Suppressor macrophage treated with lipopolysaccharide for 4 hours (primary cell): Measurements from ENCODE around the gene DEPDC4.
"Not testable (repeated sequence)": the region's sequence is repeated elsewhere in the genome, so short reads cannot be mapped to it uniquely, and the experiment has no call there.

ENCODE experiments used
- DNase-seq: peaks from one replicate; pipeline ENCODE4 v3.0.0-alpha.2; 2020

DEPDC4 gene

DNA sequence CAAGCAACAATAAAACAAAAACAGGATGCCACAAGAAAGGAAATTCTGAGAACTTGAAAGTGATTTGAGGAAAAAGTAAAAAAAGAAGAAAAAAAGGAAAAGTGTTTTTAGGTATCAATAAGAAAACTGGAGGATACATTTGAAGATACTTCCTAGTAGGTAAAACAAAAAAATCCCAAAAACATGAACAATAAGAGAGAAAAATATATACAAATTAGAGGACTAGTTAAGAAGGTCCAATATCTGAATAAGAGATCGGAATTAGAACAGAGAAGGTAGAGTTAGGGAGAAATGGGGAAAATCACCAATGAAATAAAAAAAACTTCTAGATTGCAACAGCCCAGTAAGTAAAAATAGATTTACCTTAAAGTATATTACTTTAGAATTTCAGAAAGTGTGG, 8.8 kb downstream of the DEPDC4 start:
- no peak for DNase-seq

GRCh38 chr12:100254876-100255275, 12.0 kb downstream of the DEPDC4 start:
- no peak for DNase-seq

DNA sequence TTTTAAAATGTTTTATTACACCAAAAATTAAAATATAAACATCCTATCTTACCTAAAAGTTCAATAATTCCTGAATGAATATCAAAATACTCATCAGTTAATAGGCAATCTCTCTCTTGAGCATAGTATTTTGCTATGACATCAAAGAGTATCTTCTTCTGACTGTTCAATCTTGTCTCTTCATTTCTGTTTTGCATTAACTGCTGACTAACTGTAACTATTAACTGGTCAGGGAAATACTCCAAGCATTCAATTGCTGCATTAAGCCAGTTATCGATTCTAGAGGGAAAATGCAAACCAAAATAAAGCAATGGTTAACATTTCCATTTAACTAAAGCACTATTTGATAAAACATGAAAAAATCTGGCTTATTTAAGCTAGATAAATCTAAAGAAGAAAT, 13.4 kb downstream of the DEPDC4 start:
- DNase-seq: no peak

DNA sequence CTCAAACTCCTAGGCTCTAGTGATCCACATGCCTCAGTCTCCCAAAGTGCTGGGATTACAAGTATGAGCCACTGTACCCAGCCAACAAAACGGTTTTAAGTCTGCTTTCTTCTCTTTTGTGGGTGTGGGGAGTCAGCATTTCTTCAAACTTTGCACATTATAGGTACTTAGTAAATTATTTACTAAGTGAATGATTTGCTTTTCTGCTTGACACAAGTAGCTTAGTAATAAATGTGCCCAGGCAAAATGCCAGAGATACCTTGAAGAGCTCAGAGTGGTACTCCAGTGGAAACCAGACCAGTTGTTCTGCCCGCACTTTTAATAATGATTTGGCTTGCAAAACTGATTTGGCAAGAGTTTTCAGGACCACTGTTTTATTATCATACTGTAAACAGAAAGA, 15.0 kb downstream of the DEPDC4 start:
- DNase-seq: no peak

- DNase-seq: peak; percentile 16
Observed at GRCh38 chr12:100249941-100250340, 16.9 kb downstream of the DEPDC4 start.

- no peak for DNase-seq
Observed at GRCh38 chr12:100248886-100249285, 18.0 kb downstream of the DEPDC4 start.

DNA sequence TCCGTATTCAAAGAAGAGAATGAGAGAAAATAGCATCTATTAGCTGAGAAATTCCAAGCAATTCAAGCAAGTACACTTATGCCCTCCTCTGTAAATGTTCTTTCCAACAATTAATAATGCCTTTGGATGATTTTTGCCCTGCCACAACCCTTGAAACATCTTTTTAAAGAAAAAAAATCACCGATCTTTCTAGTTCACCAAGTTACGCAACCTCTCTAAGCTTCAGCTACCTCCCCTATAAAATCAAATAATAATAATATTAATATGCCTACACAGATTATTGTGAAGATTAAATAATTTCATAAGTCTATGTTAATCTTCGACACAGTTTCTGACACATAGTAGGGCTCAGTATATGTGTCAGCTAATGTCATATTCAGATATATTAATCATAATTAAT, 19.1 kb downstream of the DEPDC4 start:
- DNase-seq: no peak

- no peak for DNase-seq
Observed at GRCh38 chr12:100243137-100243536, 23.7 kb downstream of the DEPDC4 start.

DNA sequence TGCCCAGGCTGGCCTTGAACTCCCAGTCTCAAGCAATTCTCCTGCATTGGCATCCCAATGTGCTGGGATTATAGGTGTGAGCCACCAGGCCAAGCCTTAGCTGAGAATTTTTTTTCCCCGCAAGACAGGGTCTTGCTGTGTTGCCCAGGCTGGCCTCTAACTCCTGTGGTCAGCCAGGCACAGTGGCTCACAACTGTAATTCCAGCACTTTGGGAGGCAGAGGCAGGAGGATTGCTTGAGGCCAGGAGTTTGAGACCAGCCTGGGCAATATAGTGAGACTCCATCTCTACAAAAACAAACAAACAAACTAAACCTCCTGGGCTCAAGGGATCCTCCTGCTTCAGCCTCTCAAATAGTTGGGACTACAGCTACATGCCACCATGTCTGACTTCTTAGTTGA, 27.3 kb downstream of the DEPDC4 start:
- no peak for DNase-seq

DNA sequence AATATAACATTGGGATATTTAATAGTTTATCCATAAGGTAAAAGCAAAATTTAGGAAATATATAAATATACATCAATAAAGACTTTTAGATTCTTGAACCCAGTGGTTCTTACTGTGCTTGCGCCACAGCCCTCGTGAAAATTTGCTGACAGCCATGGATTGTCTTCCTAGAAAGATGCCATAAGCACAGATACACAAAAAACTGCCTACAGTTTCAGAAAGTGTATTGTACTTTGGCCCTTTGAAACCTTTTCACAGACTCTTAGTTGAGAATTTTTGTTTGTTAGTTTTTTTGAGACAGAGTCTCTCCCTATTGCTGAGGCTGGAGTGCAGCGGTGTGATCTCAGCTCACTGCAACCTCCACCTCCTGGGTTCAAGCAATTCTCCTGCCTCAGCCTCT, 28.1 kb downstream of the DEPDC4 start:
- no peak for DNase-seq

- DNase-seq: peak; percentile 60
Observed at GRCh38 chr12:100234591-100235304, 32.1 kb downstream of the DEPDC4 start.

GRCh38 chr12:100234166-100234565, 32.7 kb downstream of the DEPDC4 start:
- no peak for DNase-seq

DNA sequence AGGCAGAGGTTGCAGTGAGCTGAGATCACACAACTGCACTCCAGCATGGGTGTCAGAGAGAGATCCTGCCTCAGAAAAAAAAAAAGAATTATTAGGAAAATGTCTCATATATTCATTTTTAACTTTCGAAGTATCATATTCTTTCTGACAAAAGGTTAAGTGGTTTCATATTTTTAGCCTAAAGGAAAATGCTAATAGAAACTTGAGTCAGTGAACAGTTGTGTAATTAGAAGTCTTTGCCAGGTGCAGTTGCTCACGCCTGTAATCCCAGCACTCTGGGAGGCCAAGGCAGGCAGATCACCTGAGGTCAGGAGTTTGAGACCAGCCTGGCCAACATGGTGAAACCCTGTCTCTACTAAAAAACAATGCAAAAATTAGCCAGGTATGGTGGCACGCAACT, 35.0 kb downstream of the DEPDC4 start:
- not testable (repeated sequence) for DNase-seq

- peak; percentile 33 for DNase-seq
Observed at GRCh38 chr12:100229876-100230275, 37.0 kb downstream of the DEPDC4 start.

- peak; percentile 24 for DNase-seq
Observed at GRCh38 chr12:100229036-100229635, 37.7 kb downstream of the DEPDC4 start.

DNA sequence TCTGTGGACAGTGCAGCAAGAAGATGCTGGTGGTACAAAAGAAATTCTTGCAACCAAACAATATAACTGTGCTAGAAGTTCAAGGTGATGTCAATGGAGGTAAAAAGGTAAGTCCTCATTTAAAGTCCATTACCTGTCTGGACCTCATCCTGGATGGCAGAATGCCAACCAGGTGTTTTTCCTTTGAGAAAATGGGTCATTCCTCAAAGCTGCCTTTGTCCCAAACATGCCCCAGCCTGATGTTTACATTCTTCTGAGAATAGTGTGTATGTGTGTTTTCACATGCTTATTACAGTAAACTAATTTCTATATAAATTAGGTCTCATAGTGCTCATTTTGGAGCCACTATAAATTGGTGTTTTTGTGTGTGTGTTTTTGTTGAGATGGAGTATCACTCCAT, 41.4 kb downstream of the DEPDC4 start:
- no peak for DNase-seq

DNA sequence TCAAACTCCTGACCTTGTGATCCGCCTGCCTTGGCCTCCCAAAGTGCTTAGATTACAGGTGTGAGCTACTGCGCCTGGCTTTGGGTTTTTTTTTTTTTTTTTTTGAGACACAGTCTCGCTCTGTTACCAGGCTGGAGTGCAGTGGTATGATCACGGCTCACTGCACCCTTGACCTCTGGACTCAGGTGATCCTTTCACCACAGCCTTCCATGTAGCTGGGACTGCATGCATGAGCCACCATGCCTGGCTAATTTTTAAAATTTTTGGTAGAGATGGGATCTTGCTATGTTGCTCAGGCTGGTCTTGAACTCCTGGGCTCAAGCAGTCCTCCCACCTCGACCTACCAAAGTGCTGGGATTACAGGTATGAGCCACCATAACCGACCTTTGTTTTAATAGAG, 44.7 kb downstream of the DEPDC4 start:
- DNase-seq: not testable (repeated sequence)

GRCh38 chr12:100221523-100221922, 45.4 kb downstream of the DEPDC4 start:
- DNase-seq: no peak

GRCh38 chr12:100219328-100220109, 47.4 kb downstream of the DEPDC4 start:
- DNase-seq: no peak

DNA sequence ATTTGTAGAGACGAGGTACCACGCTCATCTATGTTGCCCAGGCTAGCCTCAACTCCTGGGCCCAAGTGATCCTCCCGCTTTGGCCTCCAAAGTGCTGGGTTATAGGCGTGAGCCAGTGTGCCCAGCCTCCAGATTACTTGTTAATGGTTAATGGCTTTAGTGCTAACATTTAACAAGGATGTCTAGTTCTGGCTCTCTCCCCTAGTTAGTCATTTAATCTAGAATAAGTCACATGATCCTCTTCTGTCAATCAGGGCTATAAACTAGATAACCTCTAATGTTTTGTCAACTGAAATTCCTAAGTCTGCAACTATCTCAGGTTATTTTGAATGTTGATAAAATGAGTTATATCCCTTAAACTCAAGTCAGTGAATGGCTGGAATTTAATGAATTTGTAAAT, 50.5 kb downstream of the DEPDC4 start:
- no peak for DNase-seq

DNA sequence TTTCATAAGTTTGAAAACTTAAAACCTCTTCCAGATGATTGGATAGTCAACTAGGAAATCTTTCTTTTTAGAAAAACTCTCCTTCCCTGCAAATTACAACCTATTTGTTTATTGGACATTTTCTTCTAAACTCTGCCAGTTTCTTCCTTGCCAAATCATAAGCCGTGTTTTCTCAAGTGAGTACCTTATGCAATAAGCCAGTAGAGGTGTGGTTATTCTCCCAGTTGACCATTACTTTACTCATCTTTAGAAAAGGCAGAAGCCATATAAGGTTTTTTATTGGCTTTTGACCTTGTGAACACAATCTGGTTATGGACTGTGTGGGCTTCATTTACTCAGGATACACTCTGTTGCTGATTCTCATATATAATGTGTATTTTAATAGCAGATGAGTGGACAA, 51.7 kb downstream of the DEPDC4 start:
- no peak for DNase-seq

GRCh38 chr12:100214518-100214917, 52.4 kb downstream of the DEPDC4 start:
- peak; percentile 7 for DNase-seq

GRCh38 chr12:100213016-100213891, 53.6 kb downstream of the DEPDC4 start:
- DNase-seq: no peak
